Measurements from ENCODE around the gene GPR132.

DNA sequence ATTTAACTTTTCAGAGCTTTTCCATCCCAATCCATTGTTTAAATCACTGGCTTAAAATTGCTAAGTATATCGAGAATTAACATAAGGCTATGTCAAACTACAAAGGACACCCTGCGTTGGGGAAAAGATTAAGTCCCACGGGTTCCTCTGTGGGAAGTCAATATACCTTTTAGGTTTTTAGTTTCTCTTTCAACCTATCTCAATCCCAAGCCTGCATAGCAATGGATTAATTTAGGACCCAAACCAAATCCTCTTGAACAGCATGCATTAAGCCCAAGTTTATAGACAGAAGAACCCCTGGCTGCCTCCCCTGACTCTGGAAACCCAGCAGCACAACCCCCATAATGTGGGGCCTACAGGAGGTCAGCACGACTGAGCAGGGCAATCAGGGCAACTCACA is 50.6 kb downstream of the GPR132 start:
- TF ChIP-seq, protein P1, sequence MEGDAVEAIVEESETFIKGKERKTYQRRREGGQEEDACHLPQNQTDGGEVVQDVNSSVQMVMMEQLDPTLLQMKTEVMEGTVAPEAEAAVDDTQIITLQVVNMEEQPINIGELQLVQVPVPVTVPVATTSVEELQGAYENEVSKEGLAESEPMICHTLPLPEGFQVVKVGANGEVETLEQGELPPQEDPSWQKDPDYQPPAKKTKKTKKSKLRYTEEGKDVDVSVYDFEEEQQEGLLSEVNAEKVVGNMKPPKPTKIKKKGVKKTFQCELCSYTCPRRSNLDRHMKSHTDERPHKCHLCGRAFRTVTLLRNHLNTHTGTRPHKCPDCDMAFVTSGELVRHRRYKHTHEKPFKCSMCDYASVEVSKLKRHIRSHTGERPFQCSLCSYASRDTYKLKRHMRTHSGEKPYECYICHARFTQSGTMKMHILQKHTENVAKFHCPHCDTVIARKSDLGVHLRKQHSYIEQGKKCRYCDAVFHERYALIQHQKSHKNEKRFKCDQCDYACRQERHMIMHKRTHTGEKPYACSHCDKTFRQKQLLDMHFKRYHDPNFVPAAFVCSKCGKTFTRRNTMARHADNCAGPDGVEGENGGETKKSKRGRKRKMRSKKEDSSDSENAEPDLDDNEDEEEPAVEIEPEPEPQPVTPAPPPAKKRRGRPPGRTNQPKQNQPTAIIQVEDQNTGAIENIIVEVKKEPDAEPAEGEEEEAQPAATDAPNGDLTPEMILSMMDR (IDR thresholded peaks at IDR 0.05; ENCODE audit: low read length) = no peak
- no peak for TF ChIP-seq EZH2phosphoT487 (IDR thresholded peaks at IDR 0.05; ENCODE audit: low read length)
